D721Med (cell line): Measurements from ENCODE around the gene GSG1L.

Experiments
- DNase-seq: peaks from one replicate; pipeline ENCODE4 v3.0.0; 2011; ENCODE audit warnings: low spot score; ENCODE audit not compliant: insufficient read length
- FAIRE-seq: peaks from 2 replicates; lab custom pipeline; 2011; peaks lifted over from hg19 to GRCh38; lab: Jason Lieb, UNC
- CTCF ChIP-seq: IDR thresholded peaks from 2 replicates; pipeline ENCODE4 v1.5.1; 2012; ENCODE audit warnings: mild to moderate bottlenecking, control low read depth; ENCODE audit not compliant: insufficient read depth; ENCODE audit errors: missing control alignments

The GSG1L gene

GRCh38 chr16:27742333-27742732 lies 321.2 kb downstream of the GSG1L start:
- FAIRE-seq, result no peak
- no peak for DNase-seq
- TF ChIP-seq CTCF, result no peak

GRCh38 chr16:27740496-27741201 lies 322.9 kb downstream of the GSG1L start:
- no peak for DNase-seq
- FAIRE-seq, result no peak
- TF ChIP-seq CTCF, result no peak

GRCh38 chr16:27739606-27740357 lies 323.7 kb downstream of the GSG1L start:
- no peak for TF ChIP-seq CTCF
- FAIRE-seq (no peak), DNase-seq (no peak)

GRCh38 chr16:27738596-27738995 lies 324.9 kb downstream of the GSG1L start:
- no peak for FAIRE-seq
- TF ChIP-seq CTCF, result no peak
- no peak for DNase-seq
